ENCODE results near the gene CLP1. TPM values are rescaled to one million over a fixed set of nuclear protein-coding genes. Genes with fewer than 3 reads are reported as not detected.

The CLP1 gene
- 27.7 and 38.4 TPM in 2 replicates for total RNA-seq (2014; rRNA removed; shearing (Covaris generic))

- peak; percentile 99 for DNase-seq (ENCODE audit: low read depth)
These were observed at the start of gene CLP1 for GRCh38 chr11:57657194-57658022. CLP1 (plus strand) TSS chr11:57657762; CDS start chr11:57659477, 1,715 bp downstream.

- DNase-seq (ENCODE audit: low read depth), result no peak
These were observed 47.4 kb upstream of the CLP1 start for GRCh38 chr11:57610170-57610569.

GRCh38 chr11:57614234-57614772, 43.3 kb upstream of the CLP1 start:
- no peak for DNase-seq (ENCODE audit: low read depth)

GRCh38 chr11:57615308-57615707, 42.3 kb upstream of the CLP1 start:
- no peak for DNase-seq (ENCODE audit: low read depth)

GRCh38 chr11:57616595-57616994, 41.0 kb upstream of the CLP1 start:
- no peak for DNase-seq (ENCODE audit: low read depth)

GRCh38 chr11:57618438-57618837, 39.1 kb upstream of the CLP1 start:
- no peak for DNase-seq (ENCODE audit: low read depth)

GRCh38 chr11:57619331-57619730, 38.2 kb upstream of the CLP1 start:
- no peak for DNase-seq (ENCODE audit: low read depth)

GRCh38 chr11:57620467-57620866, 37.1 kb upstream of the CLP1 start:
- DNase-seq (ENCODE audit: low read depth), result no peak

GRCh38 chr11:57622263-57622662, 35.3 kb upstream of the CLP1 start:
- no peak for DNase-seq (ENCODE audit: low read depth)

GRCh38 chr11:57624864-57625263, 32.7 kb upstream of the CLP1 start:
- DNase-seq (ENCODE audit: low read depth), result no peak

GRCh38 chr11:57626895-57627294, 30.7 kb upstream of the CLP1 start:
- no peak for DNase-seq (ENCODE audit: low read depth)

GRCh38 chr11:57630171-57630570, 27.4 kb upstream of the CLP1 start:
- DNase-seq (ENCODE audit: low read depth), result no peak

- no peak for DNase-seq (ENCODE audit: low read depth)
These were observed 25.4 kb upstream of the CLP1 start for GRCh38 chr11:57632116-57632515.

- no peak for DNase-seq (ENCODE audit: low read depth)
These were observed 24.0 kb upstream of the CLP1 start for GRCh38 chr11:57633394-57634070.

GRCh38 chr11:57634311-57634710, 23.3 kb upstream of the CLP1 start:
- no peak for DNase-seq (ENCODE audit: low read depth)

- no peak for DNase-seq (ENCODE audit: low read depth)
These were observed 22.3 kb upstream of the CLP1 start for GRCh38 chr11:57635246-57635645.

- DNase-seq (ENCODE audit: low read depth), result no peak
These were observed 19.9 kb upstream of the CLP1 start for GRCh38 chr11:57637626-57638004.

GRCh38 chr11:57638005-57638781, 19.4 kb upstream of the CLP1 start:
- peak; percentile 91 for DNase-seq (ENCODE audit: low read depth)

GRCh38 chr11:57638811-57639320, 18.7 kb upstream of the CLP1 start:
- no peak for DNase-seq (ENCODE audit: low read depth)

- peak; percentile 44 for DNase-seq (ENCODE audit: low read depth)
These were observed 18.1 kb upstream of the CLP1 start for GRCh38 chr11:57639321-57640067.
